Hepatocyte (in vitro differentiated cells): ENCODE measurements around the gene KRT78. TPM values are rescaled to one million over a fixed set of nuclear protein-coding genes. Genes with fewer than 3 reads are reported as not detected.

Experiments
- DNase-seq: peaks from one replicate; pipeline ENCODE4 v3.0.0-alpha.2; 2016; ENCODE audit warnings: low spot score
- H2AFZ ChIP-seq: fragments of 200-600 bp; sonication (generic); 2 replicates; pipeline ENCODE4 v1.6.0; 2016; ENCODE audit warnings: antibody characterized with exemption, mild to moderate bottlenecking
- H3K27ac ChIP-seq: fragments of 200-600 bp; sonication (generic); 2 replicates; pipeline ENCODE4 v1.5.1; 2016; ENCODE audit warnings: mild to moderate bottlenecking
- H3K27me3 ChIP-seq: fragments of 200-600 bp; sonication (generic); 2 replicates; pipeline ENCODE4 v1.6.1; 2016
- H3K36me3 ChIP-seq: fragments of 200-600 bp; sonication (generic); replicated peaks from 2 replicates; pipeline ENCODE4 v1.5.1; 2016; ENCODE audit warnings: low read depth; ENCODE audit not compliant: insufficient read depth
- H3K4me1 ChIP-seq: fragments of 200-600 bp; sonication (generic); 2 replicates; pipeline ENCODE4 v1.5.1; 2016; ENCODE audit warnings: mild to moderate bottlenecking, moderate library complexity; ENCODE audit not compliant: insufficient read depth
- H3K4me2 ChIP-seq: fragments of 200-600 bp; sonication (generic); 2 replicates; pipeline ENCODE4 v1.6.0; 2016
- H3K4me3 ChIP-seq: fragments of 200-600 bp; sonication (generic); 2 replicates; pipeline ENCODE4 v1.5.1; 2016; ENCODE audit warnings: mild to moderate bottlenecking
- H3K79me2 ChIP-seq: fragments of 200-600 bp; sonication (generic); 2 replicates; pipeline ENCODE4 v1.6.0; 2017; ENCODE audit warnings: mild to moderate bottlenecking
- H3K9me2 ChIP-seq: fragments of 200-600 bp; sonication (generic); replicated peaks from 2 replicates; pipeline ENCODE4 v1.6.0; 2017; ENCODE audit warnings: mild to moderate bottlenecking; ENCODE audit not compliant: insufficient read depth
- H3K9me3 ChIP-seq: fragments of 200-600 bp; sonication (generic); 2 replicates; pipeline ENCODE4 v1.5.1; 2016; ENCODE audit warnings: low read depth, mild to moderate bottlenecking
- H4K20me1 ChIP-seq: fragments of 200-600 bp; sonication (generic); 2 replicates; pipeline ENCODE4 v1.6.0; 2016; ENCODE audit warnings: mild to moderate bottlenecking; ENCODE audit not compliant: insufficient read depth, poor library complexity, severe bottlenecking
- EZH2 ChIP-seq: fragments of 200-600 bp; sonication (generic); IDR thresholded peaks from 2 replicates; pipeline ENCODE4 v1.6.1; 2016; ENCODE audit warnings: antibody characterized with exemption, mild to moderate bottlenecking, borderline replicate concordance
- EZH2phosphoT487 ChIP-seq: fragments of 200-600 bp; sonication (generic); IDR thresholded peaks from one replicate; pipeline ENCODE4 v1.6.1; 2018; ENCODE audit warnings: antibody characterized with exemption, mild to moderate bottlenecking, low read depth, moderate library complexity; ENCODE audit not compliant: unreplicated experiment, severe bottlenecking
- WGBS: methylation state at CpG from one replicate; pipeline ENCODE4 v1.1.6; 2016; ENCODE audit warnings: low lambda C conversion rate; ENCODE audit errors: missing lambda C conversion rate; 5-methylcytosine and 5-hydroxymethylcytosine counted together
- polyA plus RNA-seq: library from polyadenylated mRNA; unstranded; fragments of >200 nt; fragmentation: Nextera tagmentation; extraction: Ambion mirVana; gene quantifications from 2 replicates; pipeline ENCODE4 v1.2.1, GENCODE V29; 2016
- total RNA-seq: library from RNA; depleted of rRNA; stranded (reverse); fragments of >200 nt; gene quantifications from 2 replicates; pipeline ENCODE4 v1.2.3, GENCODE V29; 2014
- TF ChIP-seq, protein P1 (sequence below): fragments of 200-600 bp; sonication (generic); IDR thresholded peaks from 2 replicates; pipeline ENCODE4 v1.5.1; 2016; ENCODE audit warnings: antibody characterized with exemption, mild to moderate bottlenecking; ENCODE audit not compliant: poor library complexity

Gene KRT78
- total and polyA plus RNA-seq, 2 experiments from 2014 or later, result not detected

DNA sequence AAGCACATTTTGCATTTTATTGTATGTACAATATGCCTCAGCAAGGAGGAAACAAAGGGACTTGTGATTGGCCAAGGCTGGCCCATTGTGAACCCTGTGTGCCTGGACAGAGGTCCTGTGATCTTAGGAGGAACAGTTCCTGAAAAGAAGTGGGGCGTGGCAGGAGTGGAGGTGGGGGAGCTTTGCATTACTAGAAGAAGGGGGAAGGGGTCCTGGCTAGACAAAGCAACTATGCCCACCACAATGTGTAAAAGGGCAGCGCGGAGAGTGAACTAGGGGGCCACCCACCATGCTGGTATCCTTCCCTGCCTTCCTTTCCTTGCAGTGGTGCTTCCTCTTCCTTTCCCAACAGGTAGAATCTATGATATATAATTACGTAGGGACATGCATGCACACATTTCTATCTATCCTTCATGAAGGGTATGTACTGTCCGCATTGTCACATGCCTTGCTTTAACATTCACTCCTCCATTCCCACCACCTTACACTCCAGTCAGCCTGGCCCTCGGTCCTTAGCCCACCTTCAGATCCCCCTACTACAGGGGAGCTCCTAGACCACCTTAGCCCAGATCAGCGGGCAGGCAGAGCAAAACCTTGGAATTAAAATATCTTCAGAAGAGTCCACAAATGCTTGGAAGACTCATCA lies 43.5 kb upstream of the KRT78 start:
- TF ChIP-seq EZH2phosphoT487 (no peak), EZH2 (no peak)
- TF ChIP-seq, protein P1, sequence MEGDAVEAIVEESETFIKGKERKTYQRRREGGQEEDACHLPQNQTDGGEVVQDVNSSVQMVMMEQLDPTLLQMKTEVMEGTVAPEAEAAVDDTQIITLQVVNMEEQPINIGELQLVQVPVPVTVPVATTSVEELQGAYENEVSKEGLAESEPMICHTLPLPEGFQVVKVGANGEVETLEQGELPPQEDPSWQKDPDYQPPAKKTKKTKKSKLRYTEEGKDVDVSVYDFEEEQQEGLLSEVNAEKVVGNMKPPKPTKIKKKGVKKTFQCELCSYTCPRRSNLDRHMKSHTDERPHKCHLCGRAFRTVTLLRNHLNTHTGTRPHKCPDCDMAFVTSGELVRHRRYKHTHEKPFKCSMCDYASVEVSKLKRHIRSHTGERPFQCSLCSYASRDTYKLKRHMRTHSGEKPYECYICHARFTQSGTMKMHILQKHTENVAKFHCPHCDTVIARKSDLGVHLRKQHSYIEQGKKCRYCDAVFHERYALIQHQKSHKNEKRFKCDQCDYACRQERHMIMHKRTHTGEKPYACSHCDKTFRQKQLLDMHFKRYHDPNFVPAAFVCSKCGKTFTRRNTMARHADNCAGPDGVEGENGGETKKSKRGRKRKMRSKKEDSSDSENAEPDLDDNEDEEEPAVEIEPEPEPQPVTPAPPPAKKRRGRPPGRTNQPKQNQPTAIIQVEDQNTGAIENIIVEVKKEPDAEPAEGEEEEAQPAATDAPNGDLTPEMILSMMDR, result no peak
- 80% methylated on average over 7 of the region's 7 CpGs for WGBS
- Histone ChIP-seq H3K27me3 (no peaks in the 10 kb centered on the region), H3K79me2 (no peaks in the 10 kb centered on the region), H3K4me3 (no peak overlapping the region), H3K4me2 (no peak overlapping the region), H3K27ac (no peak overlapping the region), H4K20me1 (peaks cover 2% of the 10 kb centered on the region), H2AFZ (no peak overlapping the region), H3K36me3 (no peaks in the 10 kb centered on the region), H3K9me2 (no peaks in the 10 kb centered on the region), H3K4me1 (peaks cover 13% of the 10 kb centered on the region), H3K9me3 (no peaks in the 10 kb centered on the region)
- DNase-seq, result no peak

DNA sequence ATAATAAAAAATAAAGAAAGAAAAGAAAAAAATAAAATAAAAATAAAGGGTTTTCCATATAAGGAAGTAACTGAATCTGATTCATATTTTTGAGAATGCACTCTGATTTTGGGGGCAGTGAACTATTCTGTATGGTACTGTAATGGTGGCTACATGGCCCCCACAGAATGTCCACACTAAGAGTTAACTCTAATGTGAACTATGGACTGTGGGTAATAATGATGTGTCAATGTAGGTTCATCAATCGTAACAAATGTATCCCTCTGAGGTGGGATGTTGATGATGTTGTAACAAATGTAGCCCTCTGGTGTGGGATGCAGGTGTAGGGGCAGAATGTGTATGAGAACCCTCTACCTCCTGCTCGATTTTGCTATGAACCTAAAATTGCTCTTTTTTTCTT lies 42.2 kb upstream of the KRT78 start:
- H3K27me3 ChIP-seq, result no peaks in the 10 kb centered on the region
- WGBS, result 85% methylated on average over 2 of the region's 2 CpGs
- no peak overlapping the region for H2AFZ ChIP-seq

DNA sequence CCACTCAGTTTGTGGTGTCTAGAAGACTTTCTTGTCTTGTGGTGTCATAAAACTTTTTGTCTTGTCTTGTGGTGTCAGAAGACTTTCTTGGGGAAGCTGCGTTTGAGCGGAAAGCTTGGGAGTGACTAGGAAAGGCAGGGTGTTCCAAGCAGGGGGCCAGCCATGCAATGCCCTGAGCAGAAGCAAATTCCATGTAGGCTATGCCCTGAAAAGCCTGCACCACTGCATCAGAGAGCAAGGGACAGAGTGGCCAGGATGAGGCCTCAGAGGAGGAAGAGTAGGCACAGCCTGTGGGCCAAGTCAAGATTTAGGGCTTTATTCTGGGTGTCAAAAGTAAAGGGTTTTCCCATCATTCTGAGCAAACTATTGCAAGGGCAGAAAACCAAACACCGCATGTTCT lies 41.6 kb upstream of the KRT78 start:
- Histone ChIP-seq H3K27me3 (no peaks in the 10 kb centered on the region), H2AFZ (no peak overlapping the region), H3K27ac (no peak overlapping the region), H3K36me3 (no peaks in the 10 kb centered on the region), H3K4me1 (no peaks in the 10 kb centered on the region), H3K79me2 (no peaks in the 10 kb centered on the region), H3K9me3 (no peaks in the 10 kb centered on the region), H4K20me1 (no peaks in the 10 kb centered on the region), H3K4me3 (no peak overlapping the region), H3K4me2 (no peak overlapping the region), H3K9me2 (no peaks in the 10 kb centered on the region)
- WGBS, result 91% methylated on average over 3 of the region's 3 CpGs
- no peak for DNase-seq
- TF ChIP-seq EZH2 (no peak), EZH2phosphoT487 (no peak)
- TF ChIP-seq, protein P1, result no peak

More for the DNA sequence above, 42.2 kb upstream of the KRT78 start:
- no peak overlapping the region for H3K4me3 ChIP-seq
- no peaks in the 10 kb centered on the region for H3K79me2 ChIP-seq
- no peaks in the 10 kb centered on the region for H3K4me1 ChIP-seq
- no peak overlapping the region for H3K27ac ChIP-seq
- no peak for TF ChIP-seq EZH2
- TF ChIP-seq, protein P1, result no peak
- TF ChIP-seq EZH2phosphoT487, result no peak
- no peaks in the 10 kb centered on the region for H3K36me3 ChIP-seq
- DNase-seq, result no peak
- H4K20me1 ChIP-seq, result no peaks in the 10 kb centered on the region
- H3K4me2 ChIP-seq, result no peak overlapping the region
- H3K9me2 ChIP-seq, result no peaks in the 10 kb centered on the region
- no peaks in the 10 kb centered on the region for H3K9me3 ChIP-seq
